ENCODE data around the gene ABHD2.

GRCh38 chr15:89141885-89142284 lies 53.6 kb downstream of the ABHD2 start:
- TF ChIP-seq, protein P1, sequence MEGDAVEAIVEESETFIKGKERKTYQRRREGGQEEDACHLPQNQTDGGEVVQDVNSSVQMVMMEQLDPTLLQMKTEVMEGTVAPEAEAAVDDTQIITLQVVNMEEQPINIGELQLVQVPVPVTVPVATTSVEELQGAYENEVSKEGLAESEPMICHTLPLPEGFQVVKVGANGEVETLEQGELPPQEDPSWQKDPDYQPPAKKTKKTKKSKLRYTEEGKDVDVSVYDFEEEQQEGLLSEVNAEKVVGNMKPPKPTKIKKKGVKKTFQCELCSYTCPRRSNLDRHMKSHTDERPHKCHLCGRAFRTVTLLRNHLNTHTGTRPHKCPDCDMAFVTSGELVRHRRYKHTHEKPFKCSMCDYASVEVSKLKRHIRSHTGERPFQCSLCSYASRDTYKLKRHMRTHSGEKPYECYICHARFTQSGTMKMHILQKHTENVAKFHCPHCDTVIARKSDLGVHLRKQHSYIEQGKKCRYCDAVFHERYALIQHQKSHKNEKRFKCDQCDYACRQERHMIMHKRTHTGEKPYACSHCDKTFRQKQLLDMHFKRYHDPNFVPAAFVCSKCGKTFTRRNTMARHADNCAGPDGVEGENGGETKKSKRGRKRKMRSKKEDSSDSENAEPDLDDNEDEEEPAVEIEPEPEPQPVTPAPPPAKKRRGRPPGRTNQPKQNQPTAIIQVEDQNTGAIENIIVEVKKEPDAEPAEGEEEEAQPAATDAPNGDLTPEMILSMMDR (IDR thresholded peaks at IDR 0.05; ENCODE audit: low read depth, low read length), result no peak
- no peak for TF ChIP-seq EZH2phosphoT487 (IDR thresholded peaks at IDR 0.05; ENCODE audit: low read depth)

All from OCI-LY3 (cell line).